WTC11 (cell line): ENCODE data around the gene HOXA10.

Source experiments
- CTCF ChIP-seq: fragments of 200-600 bp; IDR thresholded peaks from 2 replicates; pipeline ENCODE4 v1.8.0; 2022; ENCODE audit warnings: antibody characterized with exemption
- FOXP1 ChIP-seq: sonication (generic); formaldehyde crosslinking; IDR thresholded peaks from 2 replicates; pipeline ENCODE4 v1.8.0; 2022; ENCODE audit warnings: missing genetic modification reagents, mild to moderate bottlenecking, moderate library complexity, borderline replicate concordance
- KAT7 ChIP-seq: sonication (generic); formaldehyde crosslinking; IDR thresholded peaks from 2 replicates; pipeline ENCODE4 v1.8.1; 2023; ENCODE audit warnings: missing genetic modification reagents, mild to moderate bottlenecking, borderline replicate concordance
- MAX ChIP-seq: sonication (generic); formaldehyde crosslinking; IDR thresholded peaks from 2 replicates; pipeline ENCODE4 v1.8.0; 2022; ENCODE audit warnings: mild to moderate bottlenecking, missing genetic modification reagents
- TCF7 ChIP-seq: sonication (generic); formaldehyde crosslinking; IDR thresholded peaks from 2 replicates; pipeline ENCODE4 v1.8.0; 2022; ENCODE audit warnings: mild to moderate bottlenecking, low read depth, missing genetic modification reagents, moderate library complexity

- TF ChIP-seq CTCF (no peak), MAX (CRISPR knock-in tag) (no peak), TCF7 (CRISPR knock-in tag) (no peak), KAT7 (no peak), FOXP1 (CRISPR knock-in tag) (no peak)
Measured at GRCh38 chr7:27144781-27145164, 29.3 kb downstream of the HOXA10 start.
